Psoas muscle (tissue), 8 donors: ENCODE measurements around the gene KLK13. TPM values are rescaled to one million over a fixed set of nuclear protein-coding genes. Genes with fewer than 3 reads are reported as not detected.

Source experiments
- ATAC-seq, 4 donors: fragments of 200-7000 bp; cut with Tn5 transposase; one replicate each; pipeline ENCODE4 v1.9.1; 2020; ENCODE audit warnings: moderate library complexity in 3 of 4, mild to moderate bottlenecking in 2 of 4
- DNase-seq, 2 donors: peaks; one replicate each; pipeline ENCODE4 v3.0.0-alpha.2; 2020
- H3K27ac ChIP-seq: fragments of 200-600 bp; one replicate; pipeline ENCODE4 v1.8.0; 2022
- H3K27me3 ChIP-seq, 3 donors: fragments of 200-600 bp in 1 of 3; one replicate each; pipeline versions ENCODE4 v1.6.1 to v1.8.0; 2013 to 2022; ENCODE audit warnings: low read length in 2 of 3, mild to moderate bottlenecking in 2 of 3, moderate library complexity in 1 of 3; ENCODE audit not compliant: insufficient read depth in 3 of 3
- H3K36me3 ChIP-seq, 2 donors: fragments of 200-600 bp in 1 of 2; one replicate each; pipeline versions ENCODE4 v1.6.1 to v1.8.0; 2013 to 2022; ENCODE audit warnings: low read depth in 1 of 2, mild to moderate bottlenecking in 1 of 2, moderate library complexity in 1 of 2; ENCODE audit not compliant: insufficient read depth in 1 of 2
- H3K4me1 ChIP-seq: fragments of 200-600 bp; one replicate; pipeline ENCODE4 v1.8.0; 2022
- H3K4me3 ChIP-seq: fragments of 200-600 bp; one replicate; pipeline ENCODE4 v1.8.0; 2022; ENCODE audit warnings: mild to moderate bottlenecking
- H3K9me3 ChIP-seq: fragments of 200-600 bp; one replicate; pipeline ENCODE4 v1.8.0; 2022
- WGBS, 3 donors: extraction: QIAGEN DNeasy Blood & Tissue Kit; methylation state at CpG; one replicate each; pipeline versions ENCODE4 v1.1.6 to v1.1.7; 2013; 5-methylcytosine and 5-hydroxymethylcytosine counted together
- intact Hi-C, 2 donors: fragments of 100-400 bp; cut with DNase I; formaldehyde crosslinking; loops; one replicate each; pipeline versions ENCODE4 v1.11.0 to v1.14.2; 2022
- polyA plus RNA-seq, 3 donors: library from polyadenylated mRNA; stranded (reverse); fragments of 200-250 nt; gene quantifications; one replicate each; pipeline ENCODE4 v1.2.3, GENCODE V29; 2013
- total RNA-seq, 4 donors: library from RNA; stranded (reverse); fragmentation: NEBNext Ultra II Directional in 2 of 4; extraction: Animal tissue kit (Norgen Biotek cat#: 25700) in 2 of 4; gene quantifications; one replicate each; pipeline versions ENCODE4 v1.2.1 to v1.2.4, GENCODE V29; 2021 to 2023
- TF ChIP-seq, protein P1 (sequence below): fragments of 200-600 bp; IDR thresholded peaks from one replicate; pipeline ENCODE4 v1.8.0; 2022; ENCODE audit warnings: antibody characterized with exemption
- donor health status: healthy with polysubstance abuse.
- donor health status: DM: no; HTN: no; CAD: no; lungs with moderate emphysema.
- donor health status: Bipolar disorder and iron deficiency.
- donor health status: healthy.
- donor health status: DM: yes; HTN: yes; CAD: no.
- donor health status: DM: no; HTN: no; CAD: no.
- donor health status: DM: no; HTN: no; CAD: no.
- donor health status: DM: yes; HTN: yes; CAD: no.

The KLK13 gene
- total and polyA plus RNA-seq, 7 donors = 0.18 TPM; not detected in 6

DNA sequence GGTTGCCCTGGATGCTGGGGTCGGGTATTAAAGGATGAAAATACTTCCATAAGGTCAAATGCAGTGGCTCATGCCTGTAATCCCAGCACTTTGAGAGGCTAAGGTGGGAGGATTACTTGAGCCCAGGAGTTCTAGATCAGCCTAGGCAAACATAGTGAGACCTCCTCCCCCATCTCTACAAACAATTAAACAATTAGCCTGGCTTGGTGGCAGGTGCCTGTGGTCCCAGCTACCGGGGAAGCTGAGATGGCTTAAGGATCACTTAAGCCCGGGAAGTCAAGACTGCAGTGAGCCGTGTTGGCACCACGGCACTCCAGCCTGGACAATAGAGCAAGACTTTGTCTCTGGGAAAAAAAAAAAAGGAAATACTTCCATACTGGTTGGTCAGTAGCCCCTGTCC lies 40.0 kb downstream of the KLK13 start:
- intact Hi-C loops = loop anchor here in 1 of 2 donors (5.0 kb wide), 1 partner anchor 72 kb away; no protein-coding TSS in a partner anchor
- no peak overlapping the region for H3K27ac ChIP-seq
- no peak overlapping the region for H3K4me3 ChIP-seq
- 29 to 38% (median 33%) methylated on average over 5 of the region's 5 CpGs for WGBS, 3 donors
- H3K27me3 ChIP-seq = peaks cover 0 to 21% (median 0%) of the 10 kb centered on the region in 3 donors
- no peaks in the 10 kb centered on the region for H3K9me3 ChIP-seq
- DNase-seq = peak in 1 of 2 donors; percentile 8
- no peaks in the 10 kb centered on the region for H3K36me3 ChIP-seq
- no peak for ATAC-seq
- TF ChIP-seq, protein P1, sequence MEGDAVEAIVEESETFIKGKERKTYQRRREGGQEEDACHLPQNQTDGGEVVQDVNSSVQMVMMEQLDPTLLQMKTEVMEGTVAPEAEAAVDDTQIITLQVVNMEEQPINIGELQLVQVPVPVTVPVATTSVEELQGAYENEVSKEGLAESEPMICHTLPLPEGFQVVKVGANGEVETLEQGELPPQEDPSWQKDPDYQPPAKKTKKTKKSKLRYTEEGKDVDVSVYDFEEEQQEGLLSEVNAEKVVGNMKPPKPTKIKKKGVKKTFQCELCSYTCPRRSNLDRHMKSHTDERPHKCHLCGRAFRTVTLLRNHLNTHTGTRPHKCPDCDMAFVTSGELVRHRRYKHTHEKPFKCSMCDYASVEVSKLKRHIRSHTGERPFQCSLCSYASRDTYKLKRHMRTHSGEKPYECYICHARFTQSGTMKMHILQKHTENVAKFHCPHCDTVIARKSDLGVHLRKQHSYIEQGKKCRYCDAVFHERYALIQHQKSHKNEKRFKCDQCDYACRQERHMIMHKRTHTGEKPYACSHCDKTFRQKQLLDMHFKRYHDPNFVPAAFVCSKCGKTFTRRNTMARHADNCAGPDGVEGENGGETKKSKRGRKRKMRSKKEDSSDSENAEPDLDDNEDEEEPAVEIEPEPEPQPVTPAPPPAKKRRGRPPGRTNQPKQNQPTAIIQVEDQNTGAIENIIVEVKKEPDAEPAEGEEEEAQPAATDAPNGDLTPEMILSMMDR = no peak
- no peaks in the 10 kb centered on the region for H3K4me1 ChIP-seq

DNA sequence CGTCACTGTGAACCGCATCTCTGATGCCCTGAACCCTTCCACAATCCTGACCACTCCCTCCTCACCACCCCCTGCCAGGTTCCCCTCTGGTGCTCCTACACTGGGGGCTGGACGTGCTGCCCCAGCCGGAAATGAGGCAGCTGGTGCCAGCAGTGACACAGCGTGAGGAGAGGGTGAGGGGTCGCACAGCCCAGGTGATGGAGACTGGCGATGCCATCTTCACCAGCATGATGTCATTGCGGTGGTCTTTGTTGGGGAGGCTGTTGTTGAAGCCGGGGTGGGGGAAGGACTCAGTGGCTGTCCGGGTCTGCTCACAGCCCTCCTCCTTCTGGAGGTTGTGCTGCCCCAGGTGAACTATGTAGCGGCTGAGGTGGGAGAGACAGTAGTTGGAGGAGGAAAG lies 40.9 kb downstream of the KLK13 start:
- DNase-seq = peak in 1 of 2 donors; percentile 32
- H3K36me3 ChIP-seq = no peaks in the 10 kb centered on the region
- H3K9me3 ChIP-seq = no peaks in the 10 kb centered on the region
- ATAC-seq = no peak
- no peaks in the 10 kb centered on the region for H3K4me1 ChIP-seq
- TF ChIP-seq, protein P1 = no peak
- intact Hi-C loops = loop anchor here in 1 of 2 donors (5.0 kb wide), 1 partner anchor 73 kb away; no protein-coding TSS in a partner anchor
- H3K27ac ChIP-seq = no peak overlapping the region
- 67 to 74% (median 68%) methylated on average over 11 of the region's 11 CpGs for WGBS, 3 donors
- peaks cover 0 to 31% (median 0%) of the 10 kb centered on the region in 3 donors for H3K27me3 ChIP-seq
- no peak overlapping the region for H3K4me3 ChIP-seq

DNA sequence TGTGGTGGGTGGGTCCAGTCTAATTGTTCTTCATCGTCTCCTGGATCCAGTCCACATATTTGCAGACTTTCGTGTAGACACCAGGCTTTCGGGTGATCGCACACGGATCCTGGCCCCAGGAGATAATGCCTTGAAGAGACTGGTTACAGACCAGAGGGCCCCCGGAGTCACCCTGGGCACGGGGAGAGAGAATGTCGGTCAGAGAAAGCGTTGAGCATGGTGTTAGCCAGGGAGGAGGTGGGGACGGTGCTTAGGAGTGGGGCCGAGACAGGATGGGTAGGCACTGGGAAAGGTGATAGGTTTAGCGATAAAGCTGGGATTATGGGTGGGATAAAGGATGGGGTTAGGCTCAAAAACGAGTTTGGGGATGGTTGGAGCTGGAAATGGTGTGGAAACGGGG lies 42.4 kb downstream of the KLK13 start:
- Histone ChIP-seq H3K27me3 (peaks cover 0 to 45% (median 2%) of the 10 kb centered on the region in 3 donors), H3K36me3 (no peaks in the 10 kb centered on the region), H3K4me3 (no peak overlapping the region), H3K27ac (no peak overlapping the region), H3K9me3 (no peaks in the 10 kb centered on the region), H3K4me1 (no peaks in the 10 kb centered on the region)
- 53 to 62% (median 60%) methylated on average over 14 of the region's 14 CpGs for WGBS, 3 donors
- intact Hi-C loops = loop anchor here in 1 of 2 donors (5.0 kb wide), 1 partner anchor 75 kb away; no protein-coding TSS in a partner anchor
- ATAC-seq (no peak), DNase-seq (peak in 1 of 2 donors; percentile 23)
- TF ChIP-seq, protein P1 = no peak

DNA sequence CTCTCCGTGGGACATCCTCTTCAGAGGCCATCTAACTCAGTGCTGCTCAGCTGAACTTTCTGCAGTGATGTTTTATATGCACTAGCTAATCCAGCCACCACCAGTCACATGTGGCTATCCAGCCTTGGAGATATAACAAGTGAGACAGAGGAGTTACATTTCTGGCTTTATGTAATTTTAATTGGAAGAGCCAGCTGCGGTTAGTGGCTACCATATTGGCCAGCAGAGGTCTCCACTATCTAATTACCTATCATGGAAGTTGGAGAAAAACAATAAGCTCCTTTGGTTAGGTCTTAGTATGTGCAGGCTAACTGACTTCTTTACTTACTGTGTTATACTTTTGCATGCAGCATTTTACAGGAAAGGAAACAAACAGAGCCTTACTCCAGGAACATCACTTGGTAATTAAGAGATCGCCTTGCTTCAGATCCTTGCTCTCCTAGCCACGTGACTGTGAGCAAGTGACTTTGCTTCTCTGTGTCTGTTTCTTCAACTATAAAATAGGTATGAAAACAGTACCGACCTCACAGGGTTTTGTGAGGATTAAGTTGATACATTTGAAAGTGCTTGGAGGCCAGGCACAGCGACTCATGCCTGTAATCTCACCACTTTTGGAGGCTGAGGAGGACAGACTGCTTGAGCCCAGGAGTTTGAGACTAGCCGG lies 43.8 kb downstream of the KLK13 start:
- Histone ChIP-seq H3K4me3 (no peak overlapping the region), H3K9me3 (no peaks in the 10 kb centered on the region), H3K27me3 (peaks cover 0 to 46% (median 9%) of the 10 kb centered on the region in 3 donors), H3K4me1 (no peaks in the 10 kb centered on the region), H3K36me3 (no peaks in the 10 kb centered on the region), H3K27ac (no peak overlapping the region)
- DNase-seq (peak in 1 of 2 donors; percentile 0), ATAC-seq (no peak)
- intact Hi-C loops = loop anchor here in 1 of 2 donors (5.0 kb wide), 1 partner anchor 76 kb away; no protein-coding TSS in a partner anchor
- TF ChIP-seq, protein P1 = peak; percentile 42
- WGBS, 3 donors = 24 to 33% (median 31%) methylated on average over 7 of the region's 7 CpGs
